HEK293 (cell line): ENCODE measurements around the gene ACOX2.
A peak's percentile ranks its signal among the peaks of the same experiment; 100 is the strongest.

Experiments
- CTCF ChIA-PET: fragments of 350-600 bp; formaldehyde crosslinking; extraction: SDS; loops from one replicate; lab custom pipeline; 2021; ENCODE audit warnings: antibody characterized with exemption; lab: Yijun Ruan, JAX
- POLR2A ChIA-PET: fragments of 300-600 bp; formaldehyde crosslinking; extraction: SDS; loops from one replicate; lab custom pipeline; 2020; ENCODE audit warnings: antibody characterized with exemption, inconsistent platforms; lab: Yijun Ruan, JAX
- H3K27ac ChIP-seq: fragments of 200-500 bp; sonication (Bioruptor generic); 2 replicates; pipeline ENCODE4 v1.5.1; 2014; ENCODE audit warnings: low read depth, low read length, control low read depth, inconsistent platforms; ENCODE audit errors: extremely low read depth
- H3K36me3 ChIP-seq, 2 experiments: fragments of 200-500 bp in 1 of 2; sonication (Bioruptor generic) in 1 of 2; 1 replicate in 1 of 2; 2 replicates in 1 of 2; pipeline ENCODE4 v1.5.1; 2014 to 2017; ENCODE audit warnings: inconsistent platforms in 2 of 2, low read length in 2 of 2; ENCODE audit not compliant: control insufficient read depth in 2 of 2, insufficient read depth in 1 of 2
- H3K4me1 ChIP-seq: fragments of 200-500 bp; sonication (Bioruptor generic); 2 replicates; pipeline ENCODE4 v1.5.1; 2014; ENCODE audit warnings: mild to moderate bottlenecking, low read length, inconsistent platforms; ENCODE audit not compliant: control insufficient read depth, insufficient read depth
- H3K4me3 ChIP-seq: 2 replicates; pipeline ENCODE4 v1.5.1; 2011; ENCODE audit warnings: low read depth, mild to moderate bottlenecking, control low read depth, low read length, moderate library complexity
- H3K9me3 ChIP-seq: fragments of 200-500 bp; sonication (Bioruptor generic); 2 replicates; pipeline ENCODE4 v1.5.1; 2014; ENCODE audit warnings: low read depth, low read length, inconsistent platforms; ENCODE audit not compliant: control insufficient read depth, insufficient read depth
- EGR2 ChIP-seq: fragments of 450-650 bp; formaldehyde crosslinking; IDR thresholded peaks from 2 replicates; pipeline ENCODE4 v1.5.1; 2016; ENCODE audit warnings: low read depth, missing biosample characterization, missing genetic modification characterization
- GLIS2 ChIP-seq: fragments of 450-650 bp; formaldehyde crosslinking; IDR thresholded peaks from 2 replicates; pipeline ENCODE4 v1.5.1; 2016; ENCODE audit warnings: missing biosample characterization, missing genetic modification characterization
- HOXD13 ChIP-seq: sonication (generic); formaldehyde crosslinking; IDR thresholded peaks from 2 replicates; pipeline ENCODE4 v1.8.0; 2022; ENCODE audit warnings: missing genetic modification reagents, borderline replicate concordance
- KLF1 ChIP-seq: fragments of 450-650 bp; formaldehyde crosslinking; IDR thresholded peaks from 2 replicates; pipeline ENCODE4 v1.5.1; 2016; ENCODE audit warnings: missing biosample characterization, missing genetic modification characterization
- KLF8 ChIP-seq: fragments of 450-650 bp; formaldehyde crosslinking; IDR thresholded peaks from 2 replicates; pipeline ENCODE4 v1.5.1; 2016; ENCODE audit warnings: missing biosample characterization, missing genetic modification characterization
- REPIN1 ChIP-seq: fragments of 450-650 bp; formaldehyde crosslinking; IDR thresholded peaks from 2 replicates; pipeline ENCODE4 v1.5.1; 2017; ENCODE audit warnings: missing biosample characterization, missing genetic modification characterization, low read depth
- ZBTB17 ChIP-seq: fragments of 450-650 bp; formaldehyde crosslinking; IDR thresholded peaks from 2 replicates; pipeline ENCODE4 v1.5.1; 2016; ENCODE audit warnings: missing biosample characterization, missing genetic modification characterization
- ZBTB20 ChIP-seq: fragments of 450-650 bp; formaldehyde crosslinking; IDR thresholded peaks from 2 replicates; pipeline ENCODE4 v1.5.1; 2016; ENCODE audit warnings: missing biosample characterization, missing genetic modification characterization
- ZBTB48 ChIP-seq: fragments of 450-650 bp; formaldehyde crosslinking; IDR thresholded peaks from 2 replicates; pipeline ENCODE4 v1.5.1; 2016; ENCODE audit warnings: missing biosample characterization, missing genetic modification characterization
- ZBTB7A ChIP-seq: fragments of 450-650 bp; formaldehyde crosslinking; IDR thresholded peaks from 2 replicates; pipeline ENCODE4 v1.5.1; 2016; ENCODE audit warnings: low read depth, missing biosample characterization, missing genetic modification characterization
- ZBTB8A ChIP-seq: fragments of 450-650 bp; formaldehyde crosslinking; IDR thresholded peaks from 2 replicates; pipeline ENCODE4 v1.5.1; 2016; ENCODE audit warnings: missing biosample characterization, missing genetic modification characterization
- ZFHX2 ChIP-seq: fragments of 450-650 bp; formaldehyde crosslinking; conservative IDR thresholded peaks from 2 replicates; pipeline ENCODE4 v1.5.1; 2016; ENCODE audit warnings: missing biosample characterization, missing genetic modification characterization
- ZNF174 ChIP-seq: fragments of 450-650 bp; formaldehyde crosslinking; IDR thresholded peaks from 2 replicates; pipeline ENCODE4 v1.5.0; 2017; ENCODE audit warnings: missing biosample characterization, mild to moderate bottlenecking, missing genetic modification characterization
- ZNF23 ChIP-seq: fragments of 450-650 bp; formaldehyde crosslinking; IDR thresholded peaks from 2 replicates; pipeline ENCODE4 v1.5.1; 2016; ENCODE audit warnings: missing biosample characterization, missing genetic modification characterization, borderline replicate concordance
- ZNF292 ChIP-seq: fragments of 450-650 bp; formaldehyde crosslinking; IDR thresholded peaks from 2 replicates; pipeline ENCODE4 v1.5.1; 2016; ENCODE audit warnings: low read depth, missing biosample characterization, missing genetic modification characterization, borderline replicate concordance
- ZNF398 ChIP-seq: fragments of 450-650 bp; formaldehyde crosslinking; IDR thresholded peaks from 2 replicates; pipeline ENCODE4 v1.5.1; 2017; ENCODE audit warnings: missing biosample characterization, missing genetic modification characterization
- ZNF510 ChIP-seq: fragments of 450-650 bp; formaldehyde crosslinking; IDR thresholded peaks from 2 replicates; pipeline ENCODE4 v1.5.1; 2018; ENCODE audit warnings: mild to moderate bottlenecking, missing genetic modification characterization, missing biosample characterization; ENCODE audit not compliant: insufficient replicate concordance
- ZNF560 ChIP-seq: fragments of 450-650 bp; formaldehyde crosslinking; IDR thresholded peaks from 2 replicates; pipeline ENCODE4 v1.5.1; 2017; ENCODE audit warnings: missing biosample characterization, missing genetic modification characterization, borderline replicate concordance
- ZNF561 ChIP-seq: fragments of 450-650 bp; IDR thresholded peaks from 2 replicates; pipeline ENCODE4 v1.5.1; 2018; ENCODE audit warnings: missing biosample characterization, missing genetic modification characterization, borderline replicate concordance
- ZNF600 ChIP-seq: fragments of 450-650 bp; formaldehyde crosslinking; IDR thresholded peaks from 2 replicates; pipeline ENCODE4 v1.5.1; 2016; ENCODE audit warnings: missing biosample characterization, missing genetic modification characterization
- ZNF626 ChIP-seq: fragments of 450-650 bp; sonication (Bioruptor Pico); formaldehyde crosslinking; IDR thresholded peaks from 2 replicates; pipeline ENCODE4 v1.5.1; 2018; ENCODE audit warnings: missing biosample characterization, missing genetic modification characterization, inconsistent platforms
- ZNF629 ChIP-seq: fragments of 450-650 bp; formaldehyde crosslinking; IDR thresholded peaks from 2 replicates; pipeline ENCODE4 v1.5.1; 2017; ENCODE audit warnings: missing biosample characterization, missing genetic modification characterization
- ZNF785 ChIP-seq: fragments of 450-650 bp; formaldehyde crosslinking; IDR thresholded peaks from 2 replicates; pipeline ENCODE4 v1.5.1; 2016; ENCODE audit warnings: missing biosample characterization, missing genetic modification characterization
- TF ChIP-seq, protein P1 (sequence below): fragments of 450-650 bp; IDR thresholded peaks from 2 replicates; pipeline ENCODE4 v1.5.1; 2018; ENCODE audit warnings: missing biosample characterization, missing genetic modification characterization
- TF ChIP-seq, protein P2 (sequence below): fragments of 450-650 bp; formaldehyde crosslinking; IDR thresholded peaks from 2 replicates; pipeline ENCODE4 v1.5.1; 2016; ENCODE audit warnings: missing biosample characterization, missing genetic modification characterization
- TF ChIP-seq, protein P3 (sequence below): fragments of 450-650 bp; formaldehyde crosslinking; IDR thresholded peaks from 2 replicates; pipeline ENCODE4 v1.5.1; 2016; ENCODE audit warnings: missing biosample characterization, missing genetic modification characterization

Gene ACOX2

GRCh38 chr3:58488967-58489366 is 48.0 kb downstream of the ACOX2 start:
- CTCF ChIA-PET = no interaction called here
- no peak overlapping the region for H3K27ac ChIP-seq
- no peaks in the 10 kb centered on the region for H3K4me1 ChIP-seq
- TF ChIP-seq ZNF626 (tag by site-specific recombination) (no peak), ZNF785 (no peak), ZNF174 (tag by site-specific recombination) (no peak), ZBTB8A (tag by site-specific recombination) (no peak), ZNF629 (no peak)
- TF ChIP-seq, protein P1, sequence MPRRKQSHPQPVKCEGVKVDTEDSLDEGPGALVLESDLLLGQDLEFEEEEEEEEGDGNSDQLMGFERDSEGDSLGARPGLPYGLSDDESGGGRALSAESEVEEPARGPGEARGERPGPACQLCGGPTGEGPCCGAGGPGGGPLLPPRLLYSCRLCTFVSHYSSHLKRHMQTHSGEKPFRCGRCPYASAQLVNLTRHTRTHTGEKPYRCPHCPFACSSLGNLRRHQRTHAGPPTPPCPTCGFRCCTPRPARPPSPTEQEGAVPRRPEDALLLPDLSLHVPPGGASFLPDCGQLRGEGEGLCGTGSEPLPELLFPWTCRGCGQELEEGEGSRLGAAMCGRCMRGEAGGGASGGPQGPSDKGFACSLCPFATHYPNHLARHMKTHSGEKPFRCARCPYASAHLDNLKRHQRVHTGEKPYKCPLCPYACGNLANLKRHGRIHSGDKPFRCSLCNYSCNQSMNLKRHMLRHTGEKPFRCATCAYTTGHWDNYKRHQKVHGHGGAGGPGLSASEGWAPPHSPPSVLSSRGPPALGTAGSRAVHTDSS = no peak
- TF ChIP-seq, protein P2, sequence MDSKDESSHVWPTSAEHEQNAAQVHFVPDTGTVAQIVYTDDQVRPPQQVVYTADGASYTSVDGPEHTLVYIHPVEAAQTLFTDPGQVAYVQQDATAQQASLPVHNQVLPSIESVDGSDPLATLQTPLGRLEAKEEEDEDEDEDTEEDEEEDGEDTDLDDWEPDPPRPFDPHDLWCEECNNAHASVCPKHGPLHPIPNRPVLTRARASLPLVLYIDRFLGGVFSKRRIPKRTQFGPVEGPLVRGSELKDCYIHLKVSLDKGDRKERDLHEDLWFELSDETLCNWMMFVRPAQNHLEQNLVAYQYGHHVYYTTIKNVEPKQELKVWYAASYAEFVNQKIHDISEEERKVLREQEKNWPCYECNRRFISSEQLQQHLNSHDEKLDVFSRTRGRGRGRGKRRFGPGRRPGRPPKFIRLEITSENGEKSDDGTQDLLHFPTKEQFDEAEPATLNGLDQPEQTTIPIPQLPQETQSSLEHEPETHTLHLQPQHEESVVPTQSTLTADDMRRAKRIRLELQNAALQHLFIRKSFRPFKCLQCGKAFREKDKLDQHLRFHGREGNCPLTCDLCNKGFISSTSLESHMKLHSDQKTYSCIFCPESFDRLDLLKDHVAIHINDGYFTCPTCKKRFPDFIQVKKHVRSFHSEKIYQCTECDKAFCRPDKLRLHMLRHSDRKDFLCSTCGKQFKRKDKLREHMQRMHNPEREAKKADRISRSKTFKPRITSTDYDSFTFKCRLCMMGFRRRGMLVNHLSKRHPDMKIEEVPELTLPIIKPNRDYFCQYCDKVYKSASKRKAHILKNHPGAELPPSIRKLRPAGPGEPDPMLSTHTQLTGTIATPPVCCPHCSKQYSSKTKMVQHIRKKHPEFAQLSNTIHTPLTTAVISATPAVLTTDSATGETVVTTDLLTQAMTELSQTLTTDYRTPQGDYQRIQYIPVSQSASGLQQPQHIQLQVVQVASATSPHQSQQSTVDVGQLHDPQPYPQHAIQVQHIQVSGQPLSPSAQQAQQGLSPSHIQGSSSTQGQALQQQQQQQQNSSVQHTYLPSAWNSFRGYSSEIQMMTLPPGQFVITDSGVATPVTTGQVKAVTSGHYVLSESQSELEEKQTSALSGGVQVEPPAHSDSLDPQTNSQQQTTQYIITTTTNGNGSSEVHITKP (tag by site-specific recombination) = peak; percentile 40; the same call in 1 of the 2 replicates
- TF ChIP-seq, all 188 proteins: peak for 1
- Histone ChIP-seq H3K9me3 (no peaks in the 10 kb centered on the region), H3K4me3 (no peak overlapping the region), H3K36me3 (no peaks in the 10 kb centered on the region)
- POLR2A ChIA-PET = no interaction called here

DNA sequence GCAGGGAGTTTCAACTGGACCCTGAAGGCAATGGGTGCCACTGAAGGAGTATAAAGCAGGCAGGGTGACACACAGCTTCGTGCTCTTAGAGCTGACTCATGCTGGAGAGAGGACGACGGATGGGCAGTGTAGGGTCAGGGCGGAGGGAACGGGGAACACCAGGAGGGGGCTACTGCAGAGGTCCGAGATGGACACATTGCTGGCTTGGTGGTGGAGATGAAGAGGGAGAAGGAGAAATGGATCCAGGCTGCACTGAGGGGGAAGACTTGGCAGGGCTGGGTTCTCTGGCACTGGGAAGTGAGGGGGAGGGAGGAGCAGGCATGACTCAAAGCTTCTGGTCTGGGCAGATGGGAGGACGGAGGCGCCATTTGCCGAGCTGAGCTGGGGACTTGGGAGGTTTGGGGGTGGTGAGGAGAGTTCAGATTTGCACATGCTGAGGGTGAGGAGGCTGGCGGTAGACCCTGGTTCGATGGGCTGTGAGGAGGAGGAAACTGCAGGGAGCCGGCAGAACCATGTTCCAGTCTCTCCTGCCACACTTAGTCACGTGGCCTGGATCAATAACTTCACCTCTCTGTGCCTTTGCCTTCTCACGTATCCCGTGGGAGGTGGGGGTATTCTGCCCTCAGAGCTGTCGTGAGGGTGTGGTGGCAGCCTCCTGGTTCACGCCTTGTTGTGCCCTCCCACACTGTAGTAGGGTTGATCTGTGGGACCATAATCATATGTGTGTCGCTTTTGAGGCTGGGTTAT is 49.7 kb downstream of the ACOX2 start:
- H3K27ac ChIP-seq = no peak overlapping the region
- TF ChIP-seq ZFHX2 (tag by site-specific recombination) (peak; percentile 83), ZBTB20 (peak; percentile 24; the same call in 1 of the 2 replicates), KLF8 (tag by site-specific recombination) (no peak), ZNF561 (tag by site-specific recombination) (no peak), KLF1 (tag by site-specific recombination) (no peak), ZNF560 (0 out of 2 replicates have a peak, but pooled peaks have one; percentile 34), EGR2 (tag by site-specific recombination) (peak; percentile 67; the same call in 1 of the 2 replicates), ZBTB17 (tag by site-specific recombination) (peak; percentile 42; the same call in 1 of the 2 replicates), ZBTB48 (tag by site-specific recombination) (no peak), ZNF600 (0 out of 2 replicates have a peak, but pooled peaks have one; percentile 50), ZNF292 (tag by site-specific recombination) (no peak), ZBTB7A (tag by site-specific recombination) (no peak), HOXD13 (CRISPR knock-in tag) (no peak), ZNF23 (tag by site-specific recombination) (no peak), GLIS2 (no peak), ZNF398 (tag by site-specific recombination) (peak; percentile 64; the same call in 1 of the 2 replicates), REPIN1 (tag by site-specific recombination) (no peak), ZNF510 (no peak)
- TF ChIP-seq, protein P3, sequence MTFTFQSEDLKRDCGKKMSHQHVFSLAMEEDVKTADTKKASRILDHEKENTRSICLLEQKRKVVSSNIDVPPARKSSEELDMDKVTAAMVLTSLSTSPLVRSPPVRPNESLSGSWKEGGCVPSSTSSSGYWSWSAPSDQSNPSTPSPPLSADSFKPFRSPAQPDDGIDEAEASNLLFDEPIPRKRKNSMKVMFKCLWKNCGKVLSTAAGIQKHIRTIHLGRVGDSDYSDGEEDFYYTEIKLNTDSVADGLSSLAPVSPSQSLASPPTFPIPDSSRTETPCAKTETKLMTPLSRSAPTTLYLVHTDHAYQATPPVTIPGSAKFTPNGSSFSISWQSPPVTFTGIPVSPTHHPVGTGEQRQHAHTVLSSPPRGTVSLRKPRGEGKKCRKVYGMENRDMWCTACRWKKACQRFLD (tag by site-specific recombination) = no peak

More for the DNA sequence above, 49.7 kb downstream of the ACOX2 start:
- Histone ChIP-seq H3K36me3 (no peaks in the 10 kb centered on the region), H3K4me1 (no peaks in the 10 kb centered on the region), H3K9me3 (no peaks in the 10 kb centered on the region), H3K4me3 (no peak overlapping the region)
- ChIA-PET POLR2A (no interaction called here), CTCF (interaction anchor here (0.7 kb wide), 1 partner anchor 1621 kb away, joined by 3 read pairs; no protein-coding TSS in a partner anchor)
